GM12865 (cell line): ENCODE results near the gene TAS1R2.
A peak's percentile ranks its signal among the peaks of the same experiment; 100 is the strongest.

Source experiments
- DNase-seq: peaks from one replicate; pipeline ENCODE4 v3.0.0; 2010; ENCODE audit warnings: low read depth
- H3K4me3 ChIP-seq: 2 replicates; pipeline ENCODE4 v1.5.1; 2011; ENCODE audit warnings: mild to moderate bottlenecking, low read depth, low read length, control low read depth
- CTCF ChIP-seq: IDR thresholded peaks from 2 replicates; pipeline ENCODE4 v1.5.1; 2011; ENCODE audit warnings: low read length, control low read depth, low read depth, inconsistent platforms; ENCODE audit not compliant: insufficient read depth; ENCODE audit errors: missing control alignments

TAS1R2 gene

GRCh38 chr1:18795002-18795689 is 64.3 kb downstream of the TAS1R2 start:
- no peak for TF ChIP-seq CTCF
- no peak overlapping the region for H3K4me3 ChIP-seq
- DNase-seq: no peak

- H3K4me3 ChIP-seq: no peak overlapping the region
- TF ChIP-seq CTCF: no peak
- peak; percentile 5 for DNase-seq
Measured at GRCh38 chr1:18794561-18794960, 64.9 kb downstream of the TAS1R2 start.

GRCh38 chr1:18794051-18794450 is 65.4 kb downstream of the TAS1R2 start:
- peak; percentile 7 for DNase-seq
- H3K4me3 ChIP-seq: no peak overlapping the region
- no peak for TF ChIP-seq CTCF

- no peak for TF ChIP-seq CTCF
- H3K4me3 ChIP-seq: no peak overlapping the region
- DNase-seq: no peak
Measured at GRCh38 chr1:18793164-18793563, 66.3 kb downstream of the TAS1R2 start.

- TF ChIP-seq CTCF: no peak
- DNase-seq: no peak
- H3K4me3 ChIP-seq: no peak overlapping the region
Measured at GRCh38 chr1:18792747-18793146, 66.7 kb downstream of the TAS1R2 start.
